ENCODE measurements around the gene PSORS1C1.
"Not testable (repeated sequence)": the region's sequence is repeated elsewhere in the genome, so short reads cannot be mapped to it uniquely, and the experiment has no call there.

- TF ChIP-seq POLR2AphosphoS5 (IDR thresholded peaks at IDR 0.05; ENCODE audit: low read depth, low read length); POLR2A (IDR thresholded peaks at IDR 0.05; ENCODE audit: low read depth, low read length); TAF1 (IDR thresholded peaks at IDR 0.05; ENCODE audit: borderline replicate concordance, low read depth, low read length): not testable (repeated sequence)
Measured at GRCh38 chr6:31183287-31183686, 68.7 kb downstream of the PSORS1C1 start.
